ENCODE measurements around the gene ZNF74. TPM values are rescaled to one million over a fixed set of nuclear protein-coding genes. Genes with fewer than 3 reads are reported as not detected.
"Not testable (repeated sequence)": the region's sequence is repeated elsewhere in the genome, so short reads cannot be mapped to it uniquely, and the experiment has no call there.

ZNF74 gene
- total RNA-seq, 1 donor from 2014 or later: 19.5 TPM

DNA sequence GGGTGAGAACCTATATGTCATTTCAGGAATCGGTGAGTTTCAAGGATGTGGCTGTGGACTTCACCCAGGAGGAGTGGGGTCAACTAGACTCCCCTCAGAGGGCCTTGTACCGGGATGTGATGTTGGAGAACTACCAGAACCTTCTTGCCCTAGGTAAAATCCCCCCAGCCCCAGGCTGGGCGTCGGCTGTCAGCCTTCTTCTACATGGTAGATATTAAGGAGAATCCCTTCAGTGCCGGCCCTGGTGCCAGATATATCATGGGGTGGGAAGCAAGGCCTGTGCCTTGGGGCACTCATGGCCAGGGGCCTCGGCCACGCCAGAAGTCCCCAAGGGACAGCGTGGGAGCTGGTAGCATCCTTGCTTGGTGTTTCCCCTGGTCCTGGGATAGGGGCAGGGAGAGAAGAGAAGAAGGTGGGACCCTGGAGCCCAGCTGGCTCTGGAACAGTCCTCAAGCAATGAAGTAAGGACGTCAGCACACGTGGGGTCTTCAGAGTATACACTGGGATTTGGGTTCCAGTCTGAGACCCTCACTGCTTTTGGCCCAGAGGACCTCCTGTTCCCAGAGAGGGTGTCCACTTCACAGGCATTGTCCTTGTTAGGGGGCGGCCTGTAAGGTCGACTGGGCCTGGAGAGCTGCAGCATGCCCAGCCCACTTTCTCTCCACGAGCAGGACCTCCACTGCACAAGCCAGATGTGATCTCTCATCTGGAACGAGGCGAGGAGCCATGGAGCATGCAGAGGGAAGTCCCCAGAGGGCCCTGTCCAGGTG lies 6.8 kb downstream of the ZNF74 start:
- no peak for DNase-seq

DNA sequence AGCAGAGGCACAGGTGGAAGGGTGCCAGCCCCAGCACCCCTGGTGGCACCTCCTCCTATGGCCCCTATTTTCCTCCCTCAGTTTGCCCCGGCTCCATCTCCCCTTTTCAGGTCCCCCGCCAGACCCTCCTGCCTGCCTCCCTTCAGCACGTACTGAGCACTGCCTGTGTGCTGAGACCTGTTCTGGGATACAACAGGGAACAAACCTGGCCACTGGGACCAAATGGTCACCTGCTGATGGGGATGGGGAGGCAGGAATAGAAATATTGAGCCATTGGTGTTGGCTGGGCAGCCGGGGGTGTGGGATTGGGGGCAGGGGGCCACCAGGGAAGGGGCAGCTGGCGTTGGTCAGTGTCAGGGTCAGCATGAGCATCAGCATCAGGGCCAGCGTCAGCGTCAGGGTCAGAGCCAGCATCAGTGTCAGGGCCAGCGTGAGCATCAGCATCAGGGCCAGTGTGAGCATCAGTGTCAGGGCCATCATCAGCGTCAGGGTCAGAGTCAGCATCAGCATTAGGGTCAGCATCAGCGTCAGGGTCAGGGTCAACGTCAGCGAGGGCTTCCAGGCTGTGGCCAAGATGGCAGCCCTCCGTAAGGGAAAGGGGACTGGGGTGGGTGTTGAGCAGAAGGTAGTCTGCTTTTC lies 7.5 kb downstream of the ZNF74 start:
- no peak for DNase-seq

DNA sequence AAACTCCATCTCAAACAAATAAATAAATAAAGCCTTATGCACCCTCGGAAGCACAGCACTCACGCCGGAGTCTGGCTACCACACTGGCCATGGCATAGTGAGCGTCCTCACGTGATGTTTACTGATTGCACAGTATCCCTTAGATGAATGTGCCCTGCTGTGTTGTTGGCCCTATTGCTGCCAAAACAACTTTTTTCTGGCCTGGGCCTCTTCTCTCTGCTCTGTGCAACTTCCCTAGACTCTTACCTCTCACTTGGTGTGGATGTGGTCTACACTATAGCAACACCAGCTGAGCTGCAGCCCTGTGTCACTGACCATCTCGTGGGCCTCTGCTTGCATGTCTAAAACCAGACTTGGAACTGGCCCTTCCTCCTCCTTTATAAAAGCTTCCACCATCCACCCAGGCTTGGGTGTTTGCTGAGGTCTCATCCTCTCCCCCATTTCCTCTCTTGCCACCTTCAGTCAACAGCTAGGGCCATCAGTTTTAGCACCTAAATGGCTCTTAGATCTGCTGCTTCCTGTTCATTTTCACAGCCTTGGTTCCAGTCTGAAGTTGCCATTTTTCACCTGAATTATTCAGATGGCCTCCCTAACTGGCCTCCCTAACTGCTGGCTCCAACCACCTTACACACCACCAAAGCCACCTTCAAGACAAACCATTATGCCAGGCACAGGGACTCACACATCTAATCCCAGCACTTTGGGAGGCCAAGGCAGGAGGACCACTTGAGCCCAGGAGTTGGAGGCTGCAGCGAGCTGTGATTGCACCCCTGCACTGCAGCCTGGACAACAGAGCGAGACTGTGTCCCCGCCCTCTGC lies 9.2 kb downstream of the ZNF74 start:
- no peak for DNase-seq

DNA sequence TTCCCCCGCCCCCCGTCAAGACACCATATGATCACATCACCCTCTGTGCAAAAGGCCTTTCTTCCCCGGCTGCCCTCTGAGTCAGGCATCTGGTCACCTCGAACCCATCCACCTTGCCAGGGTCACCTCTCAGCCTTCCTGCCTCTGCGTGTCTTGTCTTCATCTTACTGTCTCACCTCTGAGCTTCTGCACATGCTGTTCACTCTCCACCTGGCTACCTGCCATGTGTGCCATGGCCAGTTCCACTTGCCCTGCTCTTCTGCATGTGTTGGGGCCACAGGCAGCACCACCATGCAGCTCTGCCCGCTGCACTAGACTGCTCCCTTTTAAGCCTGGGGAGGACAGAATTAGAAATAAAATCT lies 9.8 kb downstream of the ZNF74 start:
- no peak for DNase-seq

DNA sequence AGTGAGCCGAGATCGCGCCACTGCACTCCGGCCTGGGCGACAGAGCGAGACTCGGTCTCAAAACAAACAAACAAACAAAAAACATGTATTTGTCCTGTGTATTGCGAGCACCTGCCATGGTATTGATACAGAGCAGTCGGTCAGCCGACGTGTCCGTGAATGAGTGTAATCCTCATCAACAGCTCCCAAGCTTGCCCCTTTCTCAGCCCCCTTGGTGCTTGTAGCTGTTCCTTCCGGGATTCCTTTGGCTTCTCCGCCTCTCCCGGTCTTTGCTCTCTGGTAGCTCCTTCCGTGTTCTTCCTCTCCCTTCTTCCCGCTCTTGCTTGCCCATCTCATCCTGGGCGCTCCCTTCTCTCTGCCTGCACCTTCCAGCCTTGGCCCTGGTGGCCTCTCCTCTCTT lies 10.9 kb downstream of the ZNF74 start:
- DNase-seq: no peak

DNA sequence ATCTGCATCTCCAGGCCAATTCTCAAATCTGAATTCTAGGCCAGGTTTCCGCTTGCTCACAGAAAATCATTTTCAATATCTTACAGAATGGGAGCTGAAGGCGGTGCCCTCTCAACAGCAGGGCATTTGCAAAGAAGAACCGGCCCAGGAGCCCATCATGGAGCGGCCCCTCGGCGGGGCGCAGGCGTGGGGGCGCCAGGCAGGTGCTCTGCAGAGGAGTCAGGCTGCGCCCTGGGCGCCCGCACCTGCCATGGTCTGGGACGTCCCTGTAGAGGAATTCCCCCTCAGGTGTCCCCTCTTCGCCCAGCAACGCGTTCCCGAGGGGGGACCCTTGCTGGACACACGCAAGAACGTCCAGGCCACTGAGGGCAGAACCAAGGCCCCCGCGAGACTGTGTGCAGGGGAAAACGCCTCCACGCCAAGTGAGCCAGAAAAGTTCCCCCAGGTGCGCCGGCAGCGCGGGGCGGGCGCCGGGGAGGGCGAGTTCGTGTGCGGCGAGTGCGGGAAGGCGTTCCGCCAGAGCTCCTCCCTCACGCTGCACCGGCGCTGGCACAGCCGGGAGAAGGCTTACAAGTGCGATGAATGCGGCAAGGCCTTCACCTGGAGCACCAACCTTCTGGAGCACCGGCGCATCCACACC lies 11.5 kb downstream of the ZNF74 start:
- DNase-seq: no peak

DNA sequence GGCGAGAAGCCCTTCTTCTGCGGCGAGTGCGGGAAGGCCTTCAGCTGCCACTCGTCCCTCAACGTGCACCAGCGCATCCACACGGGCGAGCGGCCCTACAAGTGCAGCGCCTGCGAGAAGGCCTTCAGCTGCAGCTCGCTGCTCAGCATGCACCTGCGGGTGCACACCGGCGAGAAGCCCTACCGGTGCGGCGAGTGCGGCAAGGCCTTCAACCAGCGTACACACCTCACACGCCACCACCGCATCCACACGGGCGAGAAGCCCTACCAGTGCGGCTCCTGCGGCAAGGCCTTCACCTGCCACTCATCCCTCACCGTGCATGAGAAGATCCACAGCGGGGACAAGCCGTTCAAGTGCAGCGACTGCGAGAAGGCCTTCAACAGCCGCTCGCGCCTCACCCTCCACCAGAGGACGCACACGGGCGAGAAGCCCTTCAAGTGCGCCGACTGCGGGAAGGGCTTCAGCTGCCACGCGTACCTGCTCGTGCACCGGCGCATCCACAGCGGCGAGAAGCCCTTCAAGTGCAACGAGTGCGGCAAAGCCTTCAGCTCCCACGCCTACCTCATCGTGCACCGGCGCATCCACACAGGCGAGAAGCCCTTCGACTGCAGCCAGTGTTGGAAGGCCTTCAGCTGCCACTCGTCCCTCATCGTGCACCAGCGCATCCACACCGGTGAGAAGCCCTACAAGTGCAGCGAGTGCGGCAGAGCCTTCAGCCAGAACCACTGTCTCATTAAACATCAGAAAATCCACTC lies 12.2 kb downstream of the ZNF74 start:
- DNase-seq: no peak

DNA sequence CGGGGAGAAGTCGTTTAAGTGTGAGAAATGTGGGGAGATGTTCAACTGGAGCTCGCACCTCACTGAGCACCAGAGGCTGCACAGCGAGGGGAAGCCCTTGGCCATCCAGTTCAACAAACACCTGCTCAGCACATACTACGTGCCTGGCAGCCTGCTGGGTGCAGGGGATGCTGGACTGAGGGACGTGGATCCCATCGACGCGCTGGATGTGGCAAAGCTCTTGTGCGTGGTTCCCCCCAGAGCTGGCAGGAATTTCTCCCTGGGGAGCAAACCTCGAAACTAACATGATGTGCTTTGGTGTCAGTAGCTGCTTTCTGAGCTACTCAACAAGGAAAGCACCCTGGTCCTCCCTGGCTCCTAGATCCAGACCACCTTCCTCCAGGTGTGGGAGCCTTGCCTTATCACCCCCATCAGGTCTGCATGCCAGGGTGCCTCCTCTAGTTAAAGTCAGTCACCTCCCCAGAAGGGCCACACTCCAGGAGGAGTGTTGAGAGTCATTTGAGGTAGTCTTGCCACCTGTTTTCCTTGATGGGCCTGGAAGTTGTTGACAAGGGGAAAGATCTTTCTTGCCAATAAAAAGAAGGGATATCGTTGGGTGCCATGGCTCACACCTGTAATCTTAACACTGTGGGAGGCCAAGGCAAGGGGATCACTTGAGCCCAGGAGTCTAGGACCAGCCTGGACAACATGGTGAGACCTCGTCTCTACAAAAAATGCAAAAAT lies 12.9 kb downstream of the ZNF74 start:
- DNase-seq: no peak

DNA sequence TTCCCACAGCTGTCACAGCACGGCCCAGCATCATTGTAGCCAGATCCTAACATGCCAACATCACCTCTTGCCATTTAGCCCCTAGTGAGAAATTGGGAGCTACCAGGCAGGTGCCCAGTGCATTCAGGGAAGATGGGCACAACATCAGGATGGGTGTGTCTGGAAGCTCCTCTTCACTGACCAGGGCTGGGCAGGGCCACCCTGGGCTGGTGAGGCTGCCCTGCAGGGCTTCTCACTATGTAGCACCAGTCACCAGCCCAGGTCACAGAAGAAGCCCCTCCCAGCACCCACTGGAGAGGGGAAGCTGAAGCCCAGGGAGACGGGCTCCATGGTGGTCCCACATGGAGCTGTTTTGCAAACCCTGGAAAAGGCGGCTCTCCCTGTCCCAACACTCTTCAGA lies 13.9 kb downstream of the ZNF74 start:
- no peak for DNase-seq

DNA sequence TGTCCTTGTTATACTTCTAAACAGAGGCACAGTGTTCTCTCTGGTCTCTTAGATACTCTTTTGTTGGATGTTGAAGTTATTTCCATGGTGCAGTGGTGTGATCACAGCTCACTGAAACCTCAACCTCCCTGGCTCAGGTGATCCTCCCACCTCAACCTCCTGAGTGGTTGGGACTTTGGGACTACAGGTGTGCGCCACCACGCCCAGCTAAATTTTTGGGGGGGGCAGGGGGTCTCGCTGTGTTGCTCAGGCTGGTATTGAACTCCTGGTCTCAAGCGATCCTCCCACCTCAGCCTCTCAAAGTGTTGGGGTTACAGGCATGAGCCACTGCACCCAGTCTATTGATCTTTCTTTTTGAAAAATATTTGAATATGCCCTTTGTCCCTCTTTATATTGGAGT lies 14.9 kb downstream of the ZNF74 start:
- no peak for DNase-seq

DNA sequence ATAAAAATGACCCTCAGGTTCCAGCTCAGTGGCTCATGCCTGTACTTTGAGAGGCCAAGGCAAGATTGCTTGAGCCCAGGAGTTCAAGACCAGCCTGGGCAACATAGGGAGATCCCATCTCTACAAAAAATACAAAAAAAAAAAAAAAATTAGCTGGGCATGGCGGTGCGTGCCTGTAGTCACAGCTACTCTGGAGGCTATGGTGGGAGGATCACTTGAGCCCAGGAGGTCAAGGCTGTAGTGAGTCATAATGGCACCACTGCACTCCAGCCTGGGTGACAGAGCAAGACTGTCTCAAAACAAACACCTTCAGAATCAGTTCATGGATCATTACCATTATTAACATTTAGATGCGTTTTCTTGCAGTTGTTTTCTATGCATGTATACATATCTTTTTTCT lies 15.4 kb downstream of the ZNF74 start:
- not testable (repeated sequence) for DNase-seq

DNA sequence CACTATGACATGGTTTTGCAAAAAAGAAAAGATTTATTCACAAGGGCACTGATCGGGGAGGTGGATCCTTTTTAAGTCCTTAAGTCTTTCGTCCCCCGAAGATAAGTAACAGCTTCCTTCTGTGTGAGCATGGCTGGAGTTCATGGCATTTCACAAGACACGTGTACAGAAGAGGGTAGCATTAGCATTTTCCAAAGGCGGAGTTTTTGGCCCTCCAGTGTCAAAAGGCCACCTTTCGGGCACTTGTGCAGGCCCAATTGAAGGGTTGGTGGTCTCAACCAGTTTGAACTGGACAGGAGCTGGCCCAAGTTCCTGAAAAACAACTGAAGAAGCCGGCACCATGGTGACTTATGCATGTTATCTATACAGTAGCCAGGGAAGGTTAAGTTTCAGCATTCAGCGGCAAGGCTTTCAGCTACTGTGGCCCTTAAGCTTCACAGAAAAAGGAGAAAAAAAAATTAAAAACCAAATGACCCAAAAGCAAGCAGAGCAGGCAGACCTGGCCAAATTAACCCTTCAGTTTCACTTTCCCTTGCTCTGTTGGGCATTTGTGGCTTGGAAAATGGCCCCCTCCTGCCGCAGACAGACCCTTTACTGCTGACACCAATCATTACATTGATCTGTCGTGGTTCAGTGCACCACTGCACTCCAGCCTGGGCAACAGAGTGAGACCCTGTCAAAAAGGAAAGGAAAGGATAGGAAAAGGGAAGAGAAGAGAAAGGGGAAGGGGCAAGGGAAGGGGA lies 18.7 kb downstream of the ZNF74 start:
- DNase-seq: no peak

DNA sequence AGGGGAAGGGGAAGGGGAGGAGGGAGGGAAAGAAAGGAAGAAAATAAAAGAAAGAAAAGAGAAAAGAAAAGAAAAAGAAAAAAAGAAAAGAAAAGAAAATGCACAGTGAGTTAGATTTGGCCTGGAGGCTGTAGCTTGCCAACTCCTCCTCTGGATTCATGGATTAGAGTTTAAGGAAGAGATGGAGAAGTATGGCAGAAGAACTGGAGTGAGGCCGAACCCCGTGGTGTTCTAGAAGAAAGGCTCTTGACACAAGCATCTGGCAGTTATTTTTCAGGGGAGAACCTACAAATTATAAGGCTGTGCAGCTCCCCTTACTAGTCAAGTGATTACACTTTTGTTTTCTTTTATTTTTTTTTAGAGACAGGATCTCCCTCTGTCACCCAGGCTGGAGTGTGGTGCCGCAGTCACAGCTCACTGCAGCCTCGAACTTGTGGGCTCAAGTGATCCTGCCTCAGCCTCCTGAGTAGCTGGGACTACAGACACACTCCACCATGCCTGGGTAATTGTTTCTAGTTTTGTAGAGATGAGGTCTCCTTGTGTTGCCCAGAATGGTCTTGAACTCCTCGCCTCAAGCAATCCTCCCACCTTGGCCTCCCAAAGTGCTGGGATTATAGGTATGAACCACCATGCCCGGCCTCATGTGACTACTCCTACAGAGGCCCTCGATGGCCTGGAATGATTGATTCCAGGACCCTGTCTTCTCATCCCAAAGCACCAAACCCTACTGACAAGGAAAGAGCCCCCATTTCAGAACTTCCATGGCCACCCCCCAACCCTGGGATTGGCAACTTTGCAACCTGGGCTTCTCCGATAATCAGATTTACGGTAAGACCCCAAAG lies 19.5 kb downstream of the ZNF74 start:
- DNase-seq: no peak

DNA sequence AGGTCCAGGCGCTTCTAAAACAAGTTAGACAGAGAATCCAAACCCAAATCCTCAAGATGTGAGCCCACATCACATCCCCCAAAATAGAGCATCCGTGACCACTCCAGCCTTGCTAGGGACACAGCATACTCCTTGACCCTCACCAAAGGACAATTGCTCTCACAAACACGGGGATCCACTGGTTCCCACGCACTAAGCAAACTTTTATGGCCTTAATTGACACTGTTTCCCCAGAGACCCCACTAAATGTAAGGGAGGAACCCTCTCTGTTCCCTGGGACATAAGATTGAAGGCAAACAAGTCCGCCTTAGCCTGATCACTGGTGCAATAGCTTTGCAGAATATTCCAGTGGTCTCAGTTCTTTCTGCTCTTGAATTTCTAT lies 20.1 kb downstream of the ZNF74 start:
- no peak for DNase-seq

DNA sequence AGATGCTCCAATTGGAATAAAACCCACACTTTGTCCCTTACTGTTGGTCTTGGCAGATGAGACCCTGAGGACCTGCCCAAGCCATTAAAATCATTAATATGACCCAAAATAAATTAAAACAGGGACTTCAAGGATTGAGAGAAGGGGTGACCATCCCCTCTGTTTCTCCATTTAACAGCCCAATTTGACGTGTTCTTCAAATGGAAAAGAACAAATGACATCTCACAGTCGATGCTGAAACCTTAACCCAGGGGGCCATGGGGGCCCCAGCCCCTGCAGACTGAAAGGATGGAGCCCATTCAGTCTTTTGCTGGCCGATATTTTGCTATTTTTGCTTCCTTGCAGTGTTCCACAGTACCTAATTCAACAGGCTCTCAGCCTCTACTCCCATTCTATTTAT lies 20.5 kb downstream of the ZNF74 start:
- DNase-seq: no peak

DNA sequence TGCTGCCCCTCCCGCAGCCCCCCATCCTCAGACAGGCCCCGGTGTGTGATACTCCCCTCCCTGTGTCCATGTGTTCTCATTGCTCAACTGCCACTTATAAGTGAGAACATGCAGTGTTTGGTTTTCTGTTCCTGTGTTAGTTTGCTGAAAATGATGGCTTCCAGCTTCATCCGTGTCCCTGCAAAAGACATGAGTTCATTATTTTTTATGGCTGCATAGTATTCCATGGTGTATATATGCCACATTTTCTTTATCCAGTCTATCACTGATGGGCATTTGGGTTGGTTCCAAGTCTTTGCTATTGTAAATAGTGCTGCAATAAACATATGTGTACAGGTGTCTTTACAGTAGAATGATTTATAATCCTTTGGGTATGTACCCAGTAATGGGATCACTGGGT lies 21.3 kb downstream of the ZNF74 start:
- DNase-seq: not testable (repeated sequence)

DNA sequence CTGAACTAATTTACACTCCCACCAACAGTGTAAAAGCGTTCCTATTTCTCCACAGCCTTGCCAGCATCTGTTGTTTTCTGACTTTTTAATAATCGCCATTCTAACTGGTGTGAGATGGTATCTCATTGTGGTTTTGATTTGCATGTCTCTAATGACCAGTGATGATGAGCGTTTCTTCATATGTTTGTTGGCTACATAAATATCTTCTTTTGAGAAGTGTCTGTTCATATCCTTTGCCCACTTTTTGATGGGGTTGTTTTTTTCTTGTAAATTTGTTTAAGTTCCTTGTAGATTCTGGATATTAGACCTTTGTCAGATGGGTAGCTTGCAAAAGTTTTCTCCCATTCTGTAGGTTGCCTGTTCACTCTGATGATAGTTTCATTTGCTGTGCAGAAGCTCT lies 21.7 kb downstream of the ZNF74 start:
- not testable (repeated sequence) for DNase-seq

DNA sequence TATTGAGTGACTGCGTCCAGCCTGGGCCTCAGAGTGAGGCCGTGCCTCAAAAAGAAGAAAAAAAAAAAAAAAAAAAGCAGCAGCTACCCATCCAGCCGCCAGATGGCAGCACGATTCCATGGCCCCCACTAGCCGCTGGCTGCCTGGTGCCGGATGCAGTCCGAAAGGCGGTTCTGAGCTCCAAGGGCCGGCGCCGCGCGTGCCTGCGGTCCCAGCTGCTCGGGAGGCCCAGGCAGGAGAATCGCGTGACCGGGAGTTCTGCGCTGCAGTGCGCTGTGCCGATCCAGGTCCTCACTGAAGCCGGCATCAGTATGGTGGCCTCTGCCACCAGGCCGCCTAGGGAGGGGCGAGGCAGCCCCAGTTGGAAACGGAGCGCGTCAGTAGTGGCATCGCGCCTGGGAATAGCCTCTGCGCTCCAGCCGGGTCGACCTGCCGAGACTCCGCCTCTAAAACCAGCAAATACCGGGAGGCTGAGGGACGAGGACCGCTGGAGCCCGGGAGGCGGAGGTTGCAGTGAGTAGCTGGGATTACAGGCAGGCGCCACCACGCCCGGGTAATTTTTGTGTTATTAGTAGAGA lies 24.3 kb downstream of the ZNF74 start:
- peak; percentile 91 for DNase-seq

DNA sequence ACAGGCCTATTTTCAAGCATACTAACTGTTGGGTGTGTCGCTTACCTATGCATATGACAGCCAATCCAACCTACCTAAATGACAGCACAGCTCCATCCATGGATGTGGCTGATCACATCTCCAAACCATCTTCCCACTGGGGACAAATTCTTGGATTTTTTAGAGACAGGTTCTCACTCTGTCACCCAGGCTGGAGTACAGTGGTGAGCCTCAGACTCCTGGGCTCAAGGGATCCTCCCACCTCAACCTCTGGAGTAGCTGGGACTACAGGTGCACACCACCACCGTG lies 25.7 kb downstream of the ZNF74 start:
- no peak for DNase-seq

All from tongue (tissue), 2 donors.